GM10266 (cell line): ENCODE results near the gene VENTX.
"Not testable (repeated sequence)": the region's sequence is repeated elsewhere in the genome, so short reads cannot be mapped to it uniquely, and the experiment has no call there.

Experiments used
- DNase-seq: peaks from one replicate; pipeline ENCODE4 v3.0.0; 2012; ENCODE audit errors: extremely low spot score
- TF ChIP-seq, protein P1 (sequence below): IDR thresholded peaks from 2 replicates; pipeline ENCODE4 v1.5.1; 2012; ENCODE audit warnings: mild to moderate bottlenecking, low read depth; ENCODE audit not compliant: control insufficient read depth, insufficient read depth; ENCODE audit errors: missing control alignments

Gene VENTX

DNA sequence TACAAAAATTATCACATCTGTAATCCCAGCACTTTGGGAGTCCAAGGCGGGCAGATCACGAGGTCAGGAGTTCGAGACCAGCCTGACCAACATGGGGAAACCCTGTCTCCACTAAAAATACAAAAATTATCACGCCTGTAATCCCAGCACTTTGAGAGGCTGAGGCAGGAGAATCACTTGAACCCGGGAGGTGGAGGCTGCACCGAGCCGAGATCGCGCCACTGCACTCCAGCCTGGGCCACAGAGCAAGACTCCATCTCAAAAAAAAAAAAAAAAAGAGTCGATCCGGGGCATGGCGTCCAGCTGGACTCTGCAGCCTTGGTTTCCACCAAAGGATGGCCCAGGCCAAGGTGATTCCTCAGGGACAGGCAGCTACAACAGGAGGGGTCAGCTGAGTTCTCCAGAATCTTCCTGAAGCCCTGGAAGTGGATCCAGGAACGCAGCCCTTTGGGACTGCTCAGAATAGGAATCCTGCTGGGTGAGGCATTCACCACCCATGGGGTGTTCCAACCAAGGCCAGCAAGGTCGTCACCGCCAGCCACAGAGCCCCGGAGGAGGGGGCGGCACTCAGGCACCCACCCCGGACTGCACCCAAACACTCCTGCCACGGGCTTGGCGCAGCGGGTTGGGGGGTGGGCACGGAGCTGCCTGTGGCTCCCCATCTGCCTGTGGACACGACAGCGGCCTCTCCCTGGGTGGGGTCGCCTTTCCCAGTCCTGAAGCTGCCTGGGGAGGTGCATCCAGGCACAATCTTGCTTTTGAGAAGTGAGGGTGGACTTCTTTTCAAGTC lies 19.7 kb upstream of the VENTX start:
- TF ChIP-seq, protein P1, sequence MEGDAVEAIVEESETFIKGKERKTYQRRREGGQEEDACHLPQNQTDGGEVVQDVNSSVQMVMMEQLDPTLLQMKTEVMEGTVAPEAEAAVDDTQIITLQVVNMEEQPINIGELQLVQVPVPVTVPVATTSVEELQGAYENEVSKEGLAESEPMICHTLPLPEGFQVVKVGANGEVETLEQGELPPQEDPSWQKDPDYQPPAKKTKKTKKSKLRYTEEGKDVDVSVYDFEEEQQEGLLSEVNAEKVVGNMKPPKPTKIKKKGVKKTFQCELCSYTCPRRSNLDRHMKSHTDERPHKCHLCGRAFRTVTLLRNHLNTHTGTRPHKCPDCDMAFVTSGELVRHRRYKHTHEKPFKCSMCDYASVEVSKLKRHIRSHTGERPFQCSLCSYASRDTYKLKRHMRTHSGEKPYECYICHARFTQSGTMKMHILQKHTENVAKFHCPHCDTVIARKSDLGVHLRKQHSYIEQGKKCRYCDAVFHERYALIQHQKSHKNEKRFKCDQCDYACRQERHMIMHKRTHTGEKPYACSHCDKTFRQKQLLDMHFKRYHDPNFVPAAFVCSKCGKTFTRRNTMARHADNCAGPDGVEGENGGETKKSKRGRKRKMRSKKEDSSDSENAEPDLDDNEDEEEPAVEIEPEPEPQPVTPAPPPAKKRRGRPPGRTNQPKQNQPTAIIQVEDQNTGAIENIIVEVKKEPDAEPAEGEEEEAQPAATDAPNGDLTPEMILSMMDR, result no peak
- DNase-seq, result no peak

DNA sequence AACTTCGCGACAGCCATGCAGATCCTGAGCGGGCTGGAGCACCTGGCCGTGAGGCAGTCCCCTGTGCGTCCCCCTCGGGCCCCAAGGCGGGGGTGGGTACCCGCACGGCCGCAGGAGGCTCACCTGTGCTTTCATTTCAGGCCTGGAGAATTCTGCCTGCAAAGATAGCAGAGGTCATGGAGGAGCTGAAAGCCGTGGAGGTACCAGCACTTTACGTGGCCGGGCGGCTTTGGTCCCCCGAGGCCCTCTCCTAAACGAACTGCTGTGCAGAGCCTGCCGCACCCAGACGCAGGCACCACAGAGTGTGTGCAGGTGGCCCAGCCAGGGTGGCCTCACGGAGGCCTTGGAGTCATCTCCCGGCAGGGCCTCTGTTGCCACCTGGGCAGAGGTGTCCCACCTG lies 18.8 kb upstream of the VENTX start:
- no peak for DNase-seq
- TF ChIP-seq, protein P1, result no peak

DNA sequence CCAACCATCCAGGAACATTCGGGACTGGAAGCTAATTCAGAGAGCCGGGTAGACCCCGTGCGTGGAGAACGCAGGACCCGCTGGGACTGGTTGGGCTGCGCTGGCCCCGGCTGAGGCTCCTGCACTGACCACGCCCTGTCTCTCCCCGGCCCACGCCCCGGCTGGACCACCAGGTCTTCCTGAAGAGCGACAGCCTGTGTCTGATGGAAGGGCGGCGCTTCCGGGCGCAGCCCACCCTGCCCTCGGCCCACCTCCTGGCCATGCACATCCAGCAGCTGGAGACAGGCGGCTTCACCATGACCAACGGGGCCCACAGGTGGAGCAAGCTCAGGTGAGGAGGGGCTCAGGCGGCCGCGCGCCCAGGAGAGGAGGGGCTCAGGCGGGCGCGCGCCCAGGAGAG lies 17.9 kb upstream of the VENTX start:
- TF ChIP-seq, protein P1, result no peak
- DNase-seq, result no peak

DNA sequence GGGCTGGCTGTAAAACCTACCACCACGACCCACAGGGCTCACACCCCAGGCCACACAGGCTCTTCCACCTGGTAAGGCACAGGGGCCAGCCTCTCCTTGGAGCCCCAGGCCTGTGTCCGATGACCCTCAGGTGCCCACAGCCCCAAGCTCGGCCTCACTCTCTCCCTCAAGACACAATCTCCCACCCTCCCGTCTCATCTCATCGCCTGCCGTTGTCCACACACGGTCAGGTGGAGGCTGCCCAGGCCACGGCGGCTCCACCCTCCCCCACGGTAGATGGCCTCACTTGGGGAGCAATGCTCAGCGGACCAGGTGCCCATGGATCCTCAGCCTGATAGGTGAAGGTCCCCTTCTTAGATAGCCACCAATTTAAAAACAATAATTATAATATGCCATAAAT lies 16.3 kb upstream of the VENTX start:
- DNase-seq, result no peak
- TF ChIP-seq, protein P1, result no peak

DNA sequence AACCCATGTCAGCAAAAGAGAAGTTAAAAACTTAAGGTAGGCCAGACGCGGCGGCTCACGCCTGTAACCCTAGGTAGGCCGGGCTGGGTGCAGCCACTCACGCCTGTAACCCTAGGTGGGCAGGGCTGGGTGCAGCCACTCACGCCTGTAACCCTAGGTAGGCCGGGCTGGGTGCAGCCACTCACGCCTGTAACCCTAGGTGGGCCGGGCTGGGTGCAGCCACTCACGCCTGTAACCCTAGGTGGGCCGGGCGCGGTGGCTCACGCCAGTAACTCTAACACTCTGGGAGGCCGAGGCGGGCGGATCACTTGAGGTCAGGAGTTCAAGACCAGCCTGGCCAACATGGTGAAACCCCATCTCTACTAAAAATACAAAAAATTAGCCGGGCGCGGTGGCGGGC lies 15.9 kb upstream of the VENTX start:
- DNase-seq, result not testable (repeated sequence)

DNA sequence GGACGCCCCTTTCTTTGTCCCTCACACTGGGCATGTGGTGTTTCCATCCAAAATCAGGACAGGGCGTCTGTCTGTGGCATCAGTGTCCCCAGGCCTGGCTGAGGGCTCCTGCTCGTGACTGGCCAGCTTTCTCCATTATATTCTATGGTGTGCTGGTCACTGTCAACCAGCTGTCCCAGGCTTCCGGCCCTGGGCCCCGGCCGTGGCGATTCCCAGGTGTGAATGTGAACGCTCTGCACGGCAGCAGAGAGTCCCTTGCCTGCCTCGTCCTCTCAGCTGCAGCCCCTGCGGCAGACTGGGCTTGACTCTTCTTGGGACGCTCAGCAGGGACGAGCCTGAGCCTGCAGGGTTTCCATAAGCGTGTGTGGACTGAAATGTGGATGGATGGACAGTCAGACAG lies 13.6 kb upstream of the VENTX start:
- DNase-seq, result no peak
- TF ChIP-seq, protein P1, result no peak

DNA sequence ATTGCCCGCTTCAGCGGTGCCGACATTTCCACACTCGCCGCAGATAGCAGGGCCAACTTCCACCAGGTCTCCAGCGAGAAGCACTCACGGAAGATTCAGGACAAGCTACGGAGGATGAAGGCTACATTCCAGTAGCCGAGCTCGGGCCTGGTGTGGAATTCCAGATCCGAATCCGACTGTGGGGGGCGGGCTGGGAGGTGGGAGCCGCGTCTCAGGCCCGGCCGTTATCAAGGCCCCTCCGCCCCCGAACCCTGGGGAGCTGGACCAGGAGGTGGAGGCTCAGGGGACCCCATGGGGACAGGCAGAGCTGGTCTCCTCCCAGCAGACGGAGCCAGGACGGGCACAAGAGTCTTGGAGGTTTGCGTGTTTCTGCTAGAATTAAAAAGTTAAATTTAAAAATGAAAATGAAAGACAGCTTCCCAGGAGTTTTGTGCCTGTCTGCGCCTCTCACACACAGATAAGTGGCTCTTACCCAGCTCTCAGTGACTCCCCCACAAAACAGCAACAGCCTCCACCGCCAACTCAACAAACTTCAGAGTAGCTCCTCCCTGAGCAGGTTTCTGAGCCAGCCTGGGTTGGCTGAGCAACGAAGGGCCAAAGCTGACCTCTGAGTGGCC lies 12.8 kb upstream of the VENTX start:
- TF ChIP-seq, protein P1, result no peak
- no peak for DNase-seq
